Fibroblast of skin of abdomen (primary cell): ENCODE data around the gene EN2. TPM values are rescaled to one million over a fixed set of nuclear protein-coding genes. Genes with fewer than 3 reads are reported as not detected.

ENCODE experiments used
- DNase-seq: peaks from one replicate; pipeline ENCODE4 v3.0.0-alpha.2; 2013
- polyA plus RNA-seq, 2 experiments: library from polyadenylated mRNA; unstranded; fragments of 120-200 nt; gene quantifications; one replicate each; pipeline ENCODE4 v1.2.1, GENCODE V29; 2013; ENCODE audit not compliant: insufficient read length in 2 of 2

EN2 gene
- polyA plus RNA-seq (2013, experiment 1 of 2; ENCODE audit: insufficient read length) = not detected
- 0.04 TPM for polyA plus RNA-seq (2013, experiment 2 of 2; ENCODE audit: insufficient read length)

DNA sequence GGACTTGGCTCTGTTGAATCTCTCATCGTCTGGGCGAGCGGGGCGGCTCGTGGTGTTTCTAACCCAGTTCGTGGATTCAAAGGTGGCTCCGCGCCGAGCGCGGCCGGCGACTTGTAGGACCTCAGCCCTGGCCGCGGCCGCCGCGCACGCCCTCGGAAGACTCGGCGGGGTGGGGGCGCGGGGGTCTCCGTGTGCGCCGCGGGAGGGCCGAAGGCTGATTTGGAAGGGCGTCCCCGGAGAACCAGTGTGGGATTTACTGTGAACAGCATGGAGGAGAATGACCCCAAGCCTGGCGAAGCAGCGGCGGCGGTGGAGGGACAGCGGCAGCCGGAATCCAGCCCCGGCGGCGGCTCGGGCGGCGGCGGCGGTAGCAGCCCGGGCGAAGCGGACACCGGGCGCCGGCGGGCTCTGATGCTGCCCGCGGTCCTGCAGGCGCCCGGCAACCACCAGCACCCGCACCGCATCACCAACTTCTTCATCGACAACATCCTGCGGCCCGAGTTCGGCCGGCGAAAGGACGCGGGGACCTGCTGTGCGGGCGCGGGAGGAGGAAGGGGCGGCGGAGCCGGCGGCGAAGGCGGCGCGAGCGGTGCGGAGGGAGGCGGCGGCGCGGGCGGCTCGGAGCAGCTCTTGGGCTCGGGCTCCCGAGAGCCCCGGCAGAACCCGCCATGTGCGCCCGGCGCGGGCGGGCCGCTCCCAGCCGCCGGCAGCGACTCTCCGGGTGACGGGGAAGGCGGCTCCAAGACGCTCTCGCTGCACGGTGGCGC is at the start of gene EN2:
Gene EN2, plus strand, starts transcription at position 19 of the 767 bp plus-strand sequence. Its CDS starts 249 bp downstream, at position 268.
- DNase-seq = no peak

DNA sequence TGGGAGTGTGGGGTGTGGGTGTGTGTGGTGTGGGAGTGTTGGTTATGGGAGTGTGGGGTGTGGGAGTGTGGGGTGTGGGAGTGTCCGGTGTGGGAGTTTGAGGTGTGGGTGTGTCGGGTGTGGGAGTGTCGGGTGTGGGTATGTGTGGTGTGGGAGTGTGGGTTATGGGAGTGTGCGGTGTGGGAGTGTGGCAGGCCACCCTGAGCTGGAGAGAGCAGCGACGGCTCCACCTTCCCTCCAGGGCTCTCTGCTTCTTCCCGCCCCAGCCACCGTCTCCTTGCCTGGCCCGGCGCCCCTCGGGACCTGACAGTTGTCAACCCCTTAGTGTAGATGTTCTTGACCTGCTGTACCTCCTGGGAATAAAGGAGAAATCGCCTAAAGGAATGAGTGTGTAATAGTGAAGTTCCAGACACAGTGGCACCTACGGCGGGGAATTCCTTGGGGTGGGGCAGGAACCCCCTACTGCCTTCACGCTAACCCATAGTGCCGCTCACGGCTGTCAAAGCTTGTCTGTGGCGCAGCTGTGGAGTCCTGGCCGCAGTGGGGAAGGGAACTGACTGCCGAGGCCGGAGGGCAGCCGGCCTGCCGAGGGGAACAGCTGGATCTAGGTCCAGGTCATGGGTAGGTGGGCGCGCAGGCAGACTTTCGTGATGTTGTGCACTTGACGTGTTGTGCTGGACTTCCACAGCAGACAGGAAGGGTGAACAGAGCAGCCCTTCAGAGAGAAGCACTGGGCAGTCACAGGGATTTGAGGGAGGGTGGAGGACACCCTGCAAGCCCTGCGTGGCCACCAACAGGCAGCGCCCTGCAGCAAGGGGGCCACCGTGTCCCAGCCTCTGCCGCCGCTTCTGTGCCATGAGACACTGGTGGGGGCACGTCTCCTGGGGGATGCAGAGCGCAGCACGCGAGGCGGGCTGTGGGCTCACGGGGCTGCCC is 49.0 kb upstream of the EN2 start:
- no peak for DNase-seq

DNA sequence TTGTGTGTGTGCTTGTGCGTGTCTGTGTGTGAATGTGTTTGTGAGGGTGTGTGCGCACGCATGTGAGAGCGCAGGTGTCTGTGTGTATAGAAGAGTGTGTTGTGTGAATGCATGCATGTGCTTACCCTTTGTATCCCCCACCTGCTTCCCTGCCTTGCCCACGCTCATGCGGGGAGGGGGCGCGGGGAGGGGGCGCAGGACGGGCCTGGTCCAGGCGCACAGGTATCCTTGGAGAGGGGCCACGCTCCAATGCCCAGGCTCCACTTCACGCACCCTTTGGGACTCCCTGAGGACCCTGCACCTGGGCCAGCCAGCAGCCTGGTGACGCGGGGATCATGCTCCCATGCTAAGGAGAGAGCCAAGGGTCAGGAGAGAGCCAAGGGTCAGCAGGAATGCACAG is 47.9 kb upstream of the EN2 start:
- no peak for DNase-seq

DNA sequence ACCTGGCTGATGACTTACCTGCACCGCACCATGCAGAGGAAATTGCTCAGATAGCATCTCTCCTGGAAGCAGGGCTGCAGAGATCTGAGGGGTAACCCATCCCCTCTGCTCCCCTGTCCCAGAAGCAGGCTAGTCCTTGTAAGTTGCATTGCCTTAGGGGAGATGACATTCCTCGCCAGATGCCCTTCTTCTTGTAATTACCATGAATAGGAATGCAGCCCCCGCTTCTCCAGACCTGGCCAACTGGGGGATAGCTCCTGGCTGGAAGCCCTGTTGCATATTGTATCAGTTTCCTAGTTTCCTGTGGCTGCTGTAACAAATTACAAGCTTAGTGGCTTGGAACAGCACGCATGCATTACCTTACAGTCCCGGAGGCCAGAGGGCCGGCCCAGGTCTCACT is 47.5 kb upstream of the EN2 start:
- no peak for DNase-seq

DNA sequence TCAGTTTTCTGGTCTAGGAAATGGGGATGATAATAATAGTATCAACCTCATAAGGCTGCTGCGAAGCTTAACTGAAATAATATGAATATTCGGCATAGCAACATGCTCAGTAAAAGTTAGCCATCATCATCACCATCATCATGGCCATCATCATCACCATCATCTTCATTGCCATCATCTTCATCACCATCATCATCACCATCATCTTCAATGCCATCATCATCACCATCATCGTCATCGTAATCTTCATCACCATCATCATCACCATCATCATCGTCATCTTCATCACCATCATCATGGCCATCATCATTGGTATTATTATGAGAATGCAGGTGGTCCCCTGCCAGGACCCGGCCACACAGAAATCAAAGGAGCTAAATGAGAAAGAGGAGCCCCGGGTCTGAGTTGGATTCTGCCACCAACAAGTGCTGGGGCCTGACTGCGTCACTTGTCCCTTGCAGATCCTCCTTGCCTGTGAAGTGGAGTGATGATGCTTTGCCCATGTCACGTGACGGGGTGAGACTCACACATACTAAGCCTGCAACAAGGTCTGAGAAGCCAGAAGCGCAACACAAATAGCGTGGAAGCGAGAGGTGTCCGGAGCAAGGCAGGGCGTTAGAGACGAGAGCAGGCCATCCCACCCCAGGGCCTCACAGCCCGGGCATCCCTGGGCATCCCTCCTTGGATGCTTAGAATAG is 46.1 kb upstream of the EN2 start:
- no peak for DNase-seq

DNA sequence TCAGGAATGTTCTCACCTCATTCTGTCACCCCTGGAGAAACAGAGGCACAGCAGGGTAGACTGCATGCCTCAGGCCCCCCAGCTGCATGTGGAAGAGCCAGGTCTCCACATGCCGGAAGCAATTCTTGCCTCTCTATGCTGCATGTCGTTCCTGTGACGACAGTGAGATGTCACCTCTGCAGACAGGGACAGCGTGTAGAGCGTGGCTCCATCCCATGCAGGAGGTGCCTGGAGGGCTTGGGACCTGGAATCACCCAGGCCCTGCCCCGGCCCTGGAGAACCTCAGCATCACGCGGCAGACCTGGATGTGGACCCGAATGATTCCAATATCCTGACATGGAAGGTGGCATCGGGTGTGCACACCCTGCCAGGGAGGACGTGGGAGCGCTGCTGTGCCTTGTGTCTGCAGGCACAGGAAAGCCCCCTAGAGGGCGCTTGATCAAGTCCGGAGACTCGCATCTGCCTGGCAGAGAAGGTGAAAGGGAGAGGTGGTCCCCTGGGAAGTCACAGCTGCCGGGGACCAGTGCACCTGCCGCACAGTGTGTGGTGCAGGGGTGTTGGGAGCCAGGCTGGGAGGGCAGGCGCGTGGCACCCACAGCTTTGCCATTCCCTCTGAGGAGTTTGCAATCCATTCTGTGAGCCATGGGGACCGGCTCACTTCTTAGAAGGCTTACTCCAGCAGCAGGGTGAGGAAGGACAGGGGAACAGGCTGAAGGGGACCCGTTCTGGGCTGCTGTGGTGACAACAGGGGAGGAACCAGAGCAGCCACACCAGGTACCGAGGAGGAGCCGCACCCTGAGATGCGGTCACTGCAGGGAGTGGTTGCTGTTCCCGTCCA is 45.3 kb upstream of the EN2 start:
- DNase-seq = peak; percentile 4

DNA sequence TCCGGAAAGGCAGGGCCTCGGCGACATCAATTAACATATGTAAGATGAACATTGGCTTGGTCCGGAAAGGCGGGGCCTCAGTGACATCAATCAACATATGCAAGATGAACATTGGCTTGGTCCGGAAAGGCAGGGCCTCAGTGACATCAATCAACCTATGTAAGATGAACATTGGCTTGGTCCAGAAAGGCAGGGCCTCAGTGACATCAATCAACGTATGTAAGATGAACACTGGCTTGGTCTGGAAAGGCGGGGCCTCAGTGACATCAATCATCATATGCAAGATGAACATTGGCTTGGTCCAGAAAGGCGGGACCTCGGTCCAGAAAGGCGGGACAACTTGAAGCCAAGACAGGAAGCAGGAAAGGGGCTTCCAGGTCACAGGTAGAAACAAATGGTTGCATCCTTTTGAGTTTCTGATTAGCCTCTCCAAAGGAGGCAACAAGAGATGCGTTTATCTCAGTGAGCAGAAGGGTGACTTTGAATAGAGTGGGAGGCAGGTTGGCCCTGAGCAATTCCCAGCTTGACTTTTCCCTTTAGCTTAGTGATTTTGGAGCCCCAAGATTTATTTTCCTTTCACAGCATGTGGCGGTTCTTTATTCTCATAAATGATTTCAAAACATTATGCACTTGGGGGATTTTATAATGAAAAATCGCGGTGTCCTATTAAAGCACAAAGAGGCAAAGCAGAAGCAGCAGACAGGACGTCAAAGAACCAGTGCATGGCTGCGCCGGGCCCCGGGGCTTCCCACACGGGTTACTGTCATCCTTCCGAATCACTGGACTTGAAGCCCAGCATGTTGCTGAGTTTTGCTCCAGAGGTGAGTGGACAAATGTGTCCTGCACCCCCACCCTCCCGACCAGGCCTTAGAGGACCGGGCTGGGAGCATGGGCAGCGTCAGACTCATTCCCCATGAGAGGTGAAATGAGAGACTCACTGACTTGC is 43.1 kb upstream of the EN2 start:
- no peak for DNase-seq

DNA sequence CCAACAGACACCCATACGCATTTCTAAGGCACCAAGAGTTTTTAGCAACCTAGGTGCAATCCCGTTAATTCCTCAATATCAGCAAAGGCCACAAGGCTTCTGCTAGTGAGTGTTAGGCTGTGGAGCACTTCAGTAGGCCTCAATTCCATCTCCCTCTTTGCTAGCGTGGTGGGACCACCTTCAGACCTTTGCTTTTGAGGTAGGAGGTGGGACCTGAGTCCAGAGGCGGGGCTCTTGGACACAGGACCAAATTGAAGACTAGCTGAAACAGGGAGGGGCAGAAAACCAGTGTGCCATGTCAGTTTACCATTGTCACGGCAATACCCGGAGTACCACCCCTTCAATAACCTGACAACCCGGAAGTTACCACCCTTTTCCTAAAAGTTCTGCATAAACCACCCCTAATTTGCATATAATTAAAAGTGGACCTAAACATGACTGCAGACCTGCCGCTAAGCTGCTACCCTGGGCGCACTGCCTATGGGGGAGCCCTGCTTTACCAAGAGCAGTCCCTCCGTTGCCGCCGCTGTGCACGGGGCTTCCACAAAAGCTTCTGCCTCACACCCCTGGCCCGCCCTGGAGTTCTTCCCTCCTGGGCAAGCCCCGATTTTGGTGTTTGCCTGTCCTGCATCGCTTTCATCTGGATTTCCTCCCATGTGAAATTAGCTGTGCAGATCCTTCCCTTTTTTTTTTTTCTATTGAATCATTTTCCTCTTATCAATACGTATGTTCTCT is 41.1 kb upstream of the EN2 start:
- DNase-seq = no peak

DNA sequence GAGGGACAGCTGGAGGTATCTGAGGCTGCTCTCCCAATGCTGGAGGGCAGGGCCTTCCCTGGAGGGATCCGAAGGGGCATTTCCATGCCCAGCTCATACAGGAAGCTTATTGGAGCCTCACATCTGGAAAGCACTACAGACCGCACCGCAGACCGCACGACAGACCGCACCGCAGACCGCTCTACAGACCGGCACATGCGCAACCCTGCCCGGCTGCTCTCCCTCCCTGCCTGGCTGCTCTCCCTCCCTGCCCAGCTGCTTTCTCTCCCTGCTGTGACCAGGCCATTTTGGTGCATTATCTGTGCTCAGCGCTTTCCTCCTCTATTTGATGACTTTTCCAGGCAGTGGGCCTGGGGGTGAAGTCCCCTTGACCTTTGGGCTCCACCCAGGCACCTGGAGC is 39.6 kb upstream of the EN2 start:
- DNase-seq = no peak

DNA sequence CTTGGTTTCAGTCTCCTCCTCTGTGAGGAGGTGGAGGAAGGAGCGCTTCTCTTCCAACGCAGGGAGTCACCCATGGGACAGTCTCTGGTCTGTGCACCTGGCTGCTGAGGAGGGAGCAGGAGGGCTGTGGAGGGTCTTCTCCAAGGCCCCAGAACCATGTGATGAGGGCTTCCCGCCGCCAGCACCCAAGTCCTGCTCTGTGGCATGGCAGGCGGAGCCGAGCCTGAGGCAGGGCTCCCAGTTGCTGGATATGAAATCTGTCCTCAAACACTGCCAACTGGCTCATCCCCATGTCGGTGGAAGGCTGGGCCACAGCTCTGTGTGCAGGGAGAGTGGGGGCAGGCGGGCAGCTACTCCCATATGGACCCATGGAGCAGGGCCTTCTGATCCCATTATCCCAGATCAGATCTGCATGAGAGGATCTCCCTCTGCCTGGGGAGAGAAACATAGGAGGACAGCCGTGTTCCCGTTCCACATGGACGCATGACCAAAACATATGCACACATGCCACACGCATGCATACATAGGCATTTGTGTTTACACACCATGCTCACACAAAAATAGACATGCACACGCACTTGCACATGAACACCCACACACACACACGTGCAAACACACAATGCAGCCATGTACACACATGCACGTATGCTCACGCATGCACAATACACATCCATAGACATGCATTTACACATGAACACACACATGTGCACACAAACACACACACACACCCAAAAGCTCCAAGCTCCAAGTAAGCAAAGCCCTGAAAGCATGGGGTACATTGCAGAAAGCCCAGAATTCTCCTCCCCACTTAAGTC is 38.8 kb upstream of the EN2 start:
- DNase-seq = no peak

DNA sequence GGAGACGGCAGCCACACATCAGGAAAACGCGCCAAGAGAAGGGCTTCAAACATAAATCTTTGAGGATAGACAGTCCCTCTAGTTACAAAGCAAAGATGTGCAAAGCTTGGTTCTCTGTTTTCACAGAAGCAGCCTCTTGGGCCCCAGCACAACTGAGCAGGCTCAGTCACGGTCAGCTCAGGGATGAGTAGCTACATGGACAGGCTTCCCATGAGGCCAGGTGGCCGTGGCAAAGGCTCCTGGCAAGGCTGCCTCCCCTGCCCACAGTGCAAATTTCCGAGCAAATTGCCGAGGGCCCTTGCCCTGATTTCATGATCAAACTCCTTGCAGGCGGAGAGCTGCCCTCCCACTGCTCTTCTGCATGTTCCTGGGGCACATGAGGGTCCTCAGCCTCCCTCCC is 37.8 kb upstream of the EN2 start:
- no peak for DNase-seq

DNA sequence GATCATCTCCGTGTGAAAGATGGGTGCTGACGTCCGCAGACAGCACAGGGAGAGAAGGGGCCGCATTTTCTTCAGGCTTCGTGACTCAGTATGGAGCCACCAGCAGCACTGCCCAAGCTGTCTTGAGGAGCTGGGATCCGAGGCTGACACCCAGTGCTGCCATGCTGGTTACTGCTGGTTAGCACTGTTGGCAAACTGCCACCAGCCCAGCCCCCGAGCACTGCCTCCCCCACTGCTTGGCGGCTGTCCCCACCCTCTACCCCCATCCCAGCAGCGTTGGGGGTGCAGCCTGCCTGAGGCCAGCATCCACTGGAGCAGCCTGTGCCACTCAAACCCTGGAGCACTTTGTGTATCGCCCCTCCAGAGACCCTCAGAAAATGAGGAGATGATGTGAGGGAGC is 35.8 kb upstream of the EN2 start:
- no peak for DNase-seq

DNA sequence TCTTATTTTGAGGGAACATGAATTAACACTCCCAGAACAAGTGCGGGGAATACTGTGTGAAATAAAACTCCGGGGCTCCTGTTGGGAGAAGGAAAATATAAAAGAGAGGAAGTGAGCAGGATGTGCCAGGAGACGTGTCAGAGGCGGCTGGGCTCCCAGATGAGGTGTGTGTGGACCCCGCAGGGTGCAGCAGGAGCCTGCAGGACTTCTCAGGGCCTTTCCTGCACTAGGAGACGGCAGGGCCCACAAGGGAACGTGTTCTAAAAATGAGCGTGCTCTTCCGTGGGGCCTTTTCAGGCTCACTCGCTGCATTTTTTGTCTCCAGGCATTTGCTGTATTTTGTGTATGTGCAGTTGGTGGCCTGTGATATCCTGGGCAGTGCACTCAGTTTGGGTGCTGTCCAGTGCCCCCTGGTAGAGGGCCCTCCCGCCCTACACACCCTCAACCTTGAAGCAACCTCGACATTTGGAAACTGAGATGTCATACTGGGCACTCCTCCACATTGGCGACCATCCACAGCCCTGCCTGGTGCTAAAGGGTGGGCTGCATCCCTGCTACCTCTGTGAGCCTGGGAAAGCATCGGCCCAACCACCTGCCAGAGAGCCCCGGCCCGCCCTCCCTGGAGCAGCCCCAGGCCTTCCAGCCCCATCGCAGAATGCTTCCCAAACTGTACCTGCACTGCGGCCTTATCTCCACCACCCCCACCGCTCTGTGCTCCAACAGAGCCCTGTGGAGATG is 35.2 kb upstream of the EN2 start:
- DNase-seq = no peak

DNA sequence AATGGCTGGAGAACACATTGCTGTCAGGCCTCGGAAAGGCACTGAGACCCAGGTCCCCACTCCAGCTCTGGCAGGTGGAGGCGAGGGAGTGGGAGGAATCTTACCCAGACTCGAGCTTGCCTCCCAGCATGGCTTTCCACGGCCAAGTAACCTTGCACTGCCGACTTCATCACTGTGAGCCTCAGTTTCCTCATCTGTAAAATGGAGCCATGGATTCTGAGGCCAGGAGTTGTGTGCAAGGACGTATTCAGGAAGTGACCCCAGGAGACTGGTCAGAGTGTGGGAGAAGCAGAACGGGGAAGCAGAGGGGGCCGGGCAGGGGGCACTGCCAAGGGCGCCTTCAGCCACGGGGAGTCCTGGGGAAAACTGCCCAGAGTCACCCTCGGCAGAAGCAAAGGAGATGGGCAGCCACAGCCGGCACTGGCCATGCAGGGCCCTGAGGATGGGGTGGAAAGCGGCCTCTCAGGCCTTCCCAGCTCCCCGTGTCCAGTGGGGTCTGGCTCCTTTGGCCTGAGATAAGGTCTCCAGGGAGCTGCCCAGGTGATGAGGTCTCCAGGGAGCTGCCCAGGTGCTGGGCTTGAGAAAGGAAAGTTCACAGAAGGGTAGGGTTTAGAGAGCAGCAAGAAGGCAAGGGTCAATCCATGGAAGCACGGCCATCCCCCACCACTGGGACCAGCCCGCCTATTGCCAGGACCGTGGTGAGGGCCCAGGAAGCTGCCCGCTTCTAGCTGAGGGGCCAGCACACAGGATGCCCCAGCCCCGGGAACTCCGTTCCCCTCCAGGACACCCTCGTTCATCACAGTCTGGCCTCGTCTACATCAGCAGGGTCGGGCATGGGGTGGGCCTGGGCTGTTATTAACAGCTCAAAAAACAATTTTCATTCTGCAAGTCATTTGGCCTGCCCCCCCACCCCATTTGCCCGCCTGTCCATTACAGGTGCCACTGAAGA is 34.3 kb upstream of the EN2 start:
- DNase-seq = no peak

DNA sequence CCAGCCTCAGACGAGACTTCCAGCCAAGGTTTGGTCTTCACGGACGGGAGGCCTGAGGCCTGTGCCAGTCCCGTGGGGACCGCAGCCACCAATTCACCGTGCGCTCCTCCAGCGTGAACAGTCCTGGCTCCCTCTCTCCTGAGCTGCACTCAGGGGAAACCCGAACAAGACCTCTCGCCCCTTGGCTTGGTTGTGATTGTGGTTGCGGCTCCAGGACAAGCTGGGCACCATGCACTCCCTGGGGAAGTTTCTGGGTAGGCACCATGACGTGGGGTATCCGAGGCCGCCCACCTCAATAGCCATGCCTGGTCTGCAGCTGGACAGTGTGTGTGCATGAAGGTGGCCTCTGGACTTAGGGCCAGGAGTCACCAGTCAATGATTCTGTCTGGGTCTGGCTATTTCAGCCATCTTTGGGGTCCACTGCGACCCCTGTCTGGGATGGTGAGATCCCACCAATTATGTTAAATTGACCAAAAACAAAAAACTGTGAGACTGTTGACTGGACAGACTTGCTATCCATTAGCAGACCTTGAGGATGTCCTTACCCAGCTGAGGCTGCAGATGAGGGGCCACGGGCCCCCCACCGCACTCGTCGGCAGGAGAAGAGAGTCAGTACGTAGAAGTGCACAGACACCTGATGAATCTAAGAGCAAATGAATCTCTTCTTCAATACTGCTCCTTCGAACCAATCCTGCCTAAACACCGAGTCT is 33.5 kb upstream of the EN2 start:
- DNase-seq = no peak

DNA sequence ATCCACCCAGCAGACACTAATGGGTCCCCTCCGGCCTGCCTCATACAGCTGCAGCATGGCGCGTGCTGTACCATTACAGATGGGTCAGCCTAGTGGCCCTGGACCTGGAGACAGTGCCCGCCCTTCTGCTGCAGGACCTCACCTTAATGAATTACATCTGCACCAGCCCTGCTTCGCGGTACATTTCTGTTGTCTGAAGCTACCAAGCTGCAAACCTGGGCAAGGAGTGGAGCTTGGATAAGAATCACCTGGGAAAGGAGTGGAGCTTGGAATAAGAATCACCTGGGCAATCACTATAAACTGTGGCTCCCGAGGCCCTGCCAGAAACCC is 33.0 kb upstream of the EN2 start:
- no peak for DNase-seq

DNA sequence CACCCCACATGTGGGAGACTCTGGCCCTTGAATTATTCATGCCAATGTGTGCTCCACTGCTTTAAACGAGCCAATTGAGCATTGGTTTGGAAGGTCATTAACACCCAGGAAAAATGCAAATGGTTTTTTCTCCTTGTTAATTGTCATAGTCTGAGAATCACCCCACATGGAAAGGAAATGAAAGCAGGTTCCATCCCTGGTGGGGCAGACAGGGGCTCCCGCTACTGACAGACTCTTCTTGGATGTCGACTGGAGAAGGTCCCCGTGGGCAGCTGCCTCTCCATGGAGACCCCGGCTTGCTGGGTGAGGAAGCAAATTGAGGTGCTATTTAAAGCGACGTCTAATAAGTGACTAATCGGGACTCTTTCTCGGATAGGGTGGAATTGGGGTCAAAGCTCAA is 32.0 kb upstream of the EN2 start:
- DNase-seq = no peak
